Caco-2 (cell line): ENCODE results near the gene CEP85L. TPM values are rescaled to one million over a fixed set of nuclear protein-coding genes. Genes with fewer than 3 reads are reported as not detected.

Source experiments
- BruUV-seq: library from RNA; stranded (reverse); fragments of 400-500 nt; replicated peaks from 2 replicates; lab custom pipeline; 2021; lab: Mats Ljungman, UMichigan
- CTCF ChIA-PET: fragments of 300-600 bp; sonication (Branson Sonifier 250); formaldehyde crosslinking; loops from one replicate; lab custom pipeline; 2022; ENCODE audit warnings: antibody characterized with exemption; lab: Charles Lee
- POLR2A ChIA-PET: fragments of 300-600 bp; sonication (Branson Sonifier 250); formaldehyde crosslinking; loops from one replicate; lab custom pipeline; 2022; ENCODE audit warnings: antibody characterized with exemption; lab: Charles Lee
- DNase-seq, 2 experiments: peaks; one replicate each; pipeline versions ENCODE4 v3.0.0 to v3.0.0-alpha.2; 2020 to 2022
- H3K27me3 ChIP-seq: replicated peaks from 2 replicates; pipeline ENCODE4 v1.6.0; 2011; ENCODE audit warnings: low read length; ENCODE audit not compliant: control insufficient read depth, insufficient read depth
- H3K36me3 ChIP-seq: 2 replicates; pipeline ENCODE4 v1.5.1; 2011; ENCODE audit warnings: low read length; ENCODE audit not compliant: control insufficient read depth, insufficient read depth
- H3K4me1 ChIP-seq: fragments of 250-450 bp; sonication (Bioruptor Pico); 2 replicates; pipeline ENCODE4 v1.5.1; 2020; ENCODE audit warnings: mild to moderate bottlenecking
- H3K4me3 ChIP-seq: 2 replicates; pipeline ENCODE4 v1.5.1; 2011; ENCODE audit warnings: low read depth, mild to moderate bottlenecking, control low read depth, low read length
- H3K9me3 ChIP-seq: fragments of 250-450 bp; sonication (Bioruptor Pico); 2 replicates; pipeline ENCODE4 v1.5.1; 2020; ENCODE audit warnings: mild to moderate bottlenecking, moderate library complexity
- H3K27ac Mint-ChIP-seq: one replicate; pipeline ENCODE4 v1.8.0; 2022; ENCODE audit warnings: mixed read lengths; ENCODE audit not compliant: unreplicated experiment
- H3K27me3 Mint-ChIP-seq: one replicate; pipeline ENCODE4 v1.8.0; 2022; ENCODE audit warnings: mixed read lengths; ENCODE audit not compliant: insufficient read depth, unreplicated experiment
- H3K36me3 Mint-ChIP-seq: one replicate; pipeline ENCODE4 v1.8.0; 2022; ENCODE audit warnings: mild to moderate bottlenecking, mixed read lengths; ENCODE audit not compliant: insufficient read depth, unreplicated experiment
- H3K4me1 Mint-ChIP-seq: one replicate; pipeline ENCODE4 v1.8.0; 2022; ENCODE audit warnings: low read depth, mixed read lengths; ENCODE audit not compliant: unreplicated experiment
- H3K4me3 Mint-ChIP-seq: one replicate; pipeline ENCODE4 v1.8.0; 2022; ENCODE audit warnings: mild to moderate bottlenecking, moderate library complexity, mixed read lengths; ENCODE audit not compliant: unreplicated experiment
- H3K9me3 Mint-ChIP-seq: one replicate; pipeline ENCODE4 v1.8.0; 2022; ENCODE audit warnings: mixed read lengths; ENCODE audit not compliant: unreplicated experiment
- intact Hi-C: fragments of 100-400 bp; cut with micrococcal nuclease; formaldehyde crosslinking; loops from one replicate; pipeline ENCODE4 v1.10.0; 2022; ENCODE audit not compliant: unreplicated experiment
- total RNA-seq: library from RNA; stranded (reverse); gene quantifications from 2 replicates; pipeline ENCODE4 v1.2.3, GENCODE V29; 2022
- TF ChIP-seq, protein P1 (sequence below), 2 experiments: fragments of 200-600 bp in 1 of 2; IDR thresholded peaks; 1 replicate in 1 of 2; 2 replicates in 1 of 2; pipeline versions ENCODE4 v1.5.1 to v1.8.0; 2011 to 2022; ENCODE audit warnings: antibody characterized with exemption in 1 of 2, control low read depth in 1 of 2, inconsistent platforms in 1 of 2, low read depth in 1 of 2, low read length in 1 of 2, mild to moderate bottlenecking in 1 of 2, moderate library complexity in 1 of 2; ENCODE audit not compliant: insufficient read depth in 1 of 2, severe bottlenecking in 1 of 2, unreplicated experiment in 1 of 2

The CEP85L gene
- total RNA-seq, 1 experiment from 2014 or later, result 0.29 TPM

DNA sequence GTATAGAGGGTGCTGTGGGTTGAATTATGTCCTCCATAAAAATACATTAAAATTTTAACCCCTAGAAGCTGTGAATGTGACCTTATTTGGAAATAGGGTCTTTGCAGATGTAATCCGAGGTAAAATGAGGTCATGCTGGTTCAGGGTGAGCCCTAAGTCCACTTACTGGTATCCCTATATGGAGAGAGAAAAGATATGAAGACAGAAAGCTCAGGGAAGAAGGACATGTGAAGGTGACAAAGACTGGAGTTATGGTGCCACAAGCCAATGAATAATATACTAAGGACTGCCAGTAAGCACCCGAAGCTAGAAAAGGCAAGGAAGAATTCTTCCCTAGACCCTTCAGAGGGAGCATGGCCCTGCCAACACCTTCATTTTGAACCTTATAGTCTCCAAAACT, 53.1 kb downstream of the CEP85L start:
- POLR2A ChIA-PET, result no interaction called here
- H3K9me3 ChIP-seq, result no peaks in the 10 kb centered on the region
- TF ChIP-seq, protein P1, sequence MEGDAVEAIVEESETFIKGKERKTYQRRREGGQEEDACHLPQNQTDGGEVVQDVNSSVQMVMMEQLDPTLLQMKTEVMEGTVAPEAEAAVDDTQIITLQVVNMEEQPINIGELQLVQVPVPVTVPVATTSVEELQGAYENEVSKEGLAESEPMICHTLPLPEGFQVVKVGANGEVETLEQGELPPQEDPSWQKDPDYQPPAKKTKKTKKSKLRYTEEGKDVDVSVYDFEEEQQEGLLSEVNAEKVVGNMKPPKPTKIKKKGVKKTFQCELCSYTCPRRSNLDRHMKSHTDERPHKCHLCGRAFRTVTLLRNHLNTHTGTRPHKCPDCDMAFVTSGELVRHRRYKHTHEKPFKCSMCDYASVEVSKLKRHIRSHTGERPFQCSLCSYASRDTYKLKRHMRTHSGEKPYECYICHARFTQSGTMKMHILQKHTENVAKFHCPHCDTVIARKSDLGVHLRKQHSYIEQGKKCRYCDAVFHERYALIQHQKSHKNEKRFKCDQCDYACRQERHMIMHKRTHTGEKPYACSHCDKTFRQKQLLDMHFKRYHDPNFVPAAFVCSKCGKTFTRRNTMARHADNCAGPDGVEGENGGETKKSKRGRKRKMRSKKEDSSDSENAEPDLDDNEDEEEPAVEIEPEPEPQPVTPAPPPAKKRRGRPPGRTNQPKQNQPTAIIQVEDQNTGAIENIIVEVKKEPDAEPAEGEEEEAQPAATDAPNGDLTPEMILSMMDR (IDR thresholded peaks at IDR 0.05; ENCODE audit: insufficient read depth in 1 of 2, low read depth in 1 of 2, low read length in 1 of 2, severe bottlenecking in 1 of 2, unreplicated experiment in 1 of 2), result no peak
- Mint-ChIP-seq H3K27me3 (no peaks in the 10 kb centered on the region), H3K4me3 (no peak overlapping the region), H3K4me1 (no peaks in the 10 kb centered on the region), H3K9me3 (no peaks in the 10 kb centered on the region), H3K36me3 (no peaks in the 10 kb centered on the region), H3K27ac (no peak overlapping the region)
- intact Hi-C loops, result no loop called here
- H3K4me3 ChIP-seq, result no peak overlapping the region
- no peaks in the 10 kb centered on the region for H3K27me3 ChIP-seq
- CTCF ChIA-PET, result no interaction called here
- H3K4me1 ChIP-seq, result no peaks in the 10 kb centered on the region
- no peaks in the 10 kb centered on the region for H3K36me3 ChIP-seq
- DNase-seq, result no peak
- no TSS peak for BruUV-seq

DNA sequence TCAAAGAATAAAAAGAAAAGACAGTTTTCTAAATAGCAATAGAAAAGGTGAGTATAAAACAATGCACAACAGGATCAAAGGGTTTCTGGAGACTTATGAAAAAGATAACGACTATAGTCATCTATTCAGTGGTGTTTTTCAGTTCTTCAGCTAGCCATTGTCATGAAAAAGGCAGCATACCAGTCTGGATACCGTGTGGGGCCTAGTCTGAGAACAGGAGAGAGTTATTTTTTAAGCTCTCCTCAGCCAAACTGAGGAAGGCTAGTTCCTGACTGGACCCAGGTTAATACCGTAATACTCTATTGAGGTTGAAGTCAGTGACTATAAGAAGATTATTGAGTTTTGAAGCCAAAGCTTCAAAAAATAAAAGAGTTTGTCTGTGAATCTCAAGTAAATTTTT, 53.8 kb downstream of the CEP85L start:
- Mint-ChIP-seq H3K36me3 (no peaks in the 10 kb centered on the region), H3K4me1 (no peaks in the 10 kb centered on the region), H3K9me3 (no peaks in the 10 kb centered on the region), H3K27ac (no peak overlapping the region), H3K4me3 (no peak overlapping the region), H3K27me3 (no peaks in the 10 kb centered on the region)
- H3K27me3 ChIP-seq, result no peaks in the 10 kb centered on the region
- ChIA-PET POLR2A (no interaction called here), CTCF (no interaction called here)
- no TSS peak for BruUV-seq
- TF ChIP-seq, protein P1 (IDR thresholded peaks at IDR 0.05; ENCODE audit: insufficient read depth in 1 of 2, low read depth in 1 of 2, low read length in 1 of 2, severe bottlenecking in 1 of 2, unreplicated experiment in 1 of 2), result no peak
- H3K4me1 ChIP-seq, result no peaks in the 10 kb centered on the region
- no peaks in the 10 kb centered on the region for H3K36me3 ChIP-seq
- H3K4me3 ChIP-seq, result no peak overlapping the region
- DNase-seq, result no peak
- H3K9me3 ChIP-seq, result no peaks in the 10 kb centered on the region
- intact Hi-C loops, result no loop called here

DNA sequence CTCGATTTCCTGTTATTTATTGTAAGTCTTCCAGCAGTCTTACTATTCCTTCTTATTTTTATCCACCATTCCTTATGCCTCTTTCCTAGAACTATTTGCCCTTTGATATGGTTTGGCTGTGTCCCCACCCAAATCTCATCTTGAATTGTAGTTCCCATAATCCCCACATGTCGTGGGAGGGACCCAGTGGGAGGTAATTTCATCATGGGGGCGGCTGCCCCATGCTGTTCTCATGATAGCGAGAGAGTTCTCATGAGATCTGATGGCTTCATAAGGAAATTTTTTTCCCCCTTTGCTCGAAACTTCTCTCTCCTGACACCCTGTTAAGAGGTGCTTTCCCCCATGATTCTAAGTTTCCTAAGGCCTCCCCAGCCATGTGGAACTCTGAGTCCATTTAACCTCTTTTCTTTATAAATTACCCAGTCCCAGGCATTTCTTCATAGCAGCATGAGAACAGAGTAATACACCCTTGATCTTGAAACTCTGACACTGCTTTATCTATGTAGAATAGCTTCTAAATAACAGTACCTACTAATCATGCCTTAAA, 54.5 kb downstream of the CEP85L start:
- intact Hi-C loops, result no loop called here

More for the DNA sequence above, 54.5 kb downstream of the CEP85L start:
- no peak overlapping the region for H3K4me3 ChIP-seq
- no peak for DNase-seq
- TF ChIP-seq, protein P1 (IDR thresholded peaks at IDR 0.05; ENCODE audit: insufficient read depth in 1 of 2, low read depth in 1 of 2, low read length in 1 of 2, severe bottlenecking in 1 of 2, unreplicated experiment in 1 of 2), result no peak
- no peaks in the 10 kb centered on the region for H3K9me3 ChIP-seq
- Mint-ChIP-seq H3K27me3 (no peaks in the 10 kb centered on the region), H3K36me3 (no peaks in the 10 kb centered on the region), H3K4me3 (no peak overlapping the region), H3K9me3 (no peaks in the 10 kb centered on the region), H3K27ac (no peak overlapping the region), H3K4me1 (no peaks in the 10 kb centered on the region)
- CTCF ChIA-PET, result no interaction called here
- POLR2A ChIA-PET, result no interaction called here
- no peaks in the 10 kb centered on the region for H3K4me1 ChIP-seq
- no peaks in the 10 kb centered on the region for H3K36me3 ChIP-seq
- BruUV-seq, result no TSS peak
- no peaks in the 10 kb centered on the region for H3K27me3 ChIP-seq
